HepG2 (cell line): ENCODE results near the gene THSD8. TPM values are rescaled to one million over a fixed set of nuclear protein-coding genes. Genes with fewer than 3 reads are reported as not detected.

Experiments used
- AGO2 ChIP-seq: fragments of 200-400 bp; formaldehyde crosslinking; optimal IDR thresholded peaks from 2 replicates; pipeline ENCODE3; 2017; ENCODE audit warnings: mild to moderate bottlenecking, low read depth, low read length, moderate library complexity
- CC2D1A ChIP-seq: sonication (generic); formaldehyde crosslinking; IDR thresholded peaks from 2 replicates; pipeline ENCODE4 v1.8.1; 2023; ENCODE audit warnings: mild to moderate bottlenecking, missing genetic modification reagents
- CEBPB ChIP-seq: IDR thresholded peaks from 2 replicates; pipeline ENCODE4 v1.6.1; 2011; ENCODE audit warnings: low read depth, low read length, improper control_type of control experiment, borderline replicate concordance
- DMAP1 ChIP-seq: IDR thresholded peaks from 2 replicates; pipeline ENCODE4 v1.6.1; 2016
- FOSL2 ChIP-seq: sonication (generic); formaldehyde crosslinking; IDR thresholded peaks from 2 replicates; pipeline ENCODE4 v1.4.0; 2020; ENCODE audit warnings: missing genetic modification reagents
- FOXA1 ChIP-seq, 2 experiments: fragments of 450-650 bp in 1 of 2; sonication (generic) in 1 of 2; formaldehyde crosslinking in 1 of 2; IDR thresholded peaks; 2 replicates each; pipeline versions ENCODE4 v1.4.0 to v1.6.1; 2016 to 2020; ENCODE audit warnings: missing genetic modification reagents in 1 of 2
- GATAD2A ChIP-seq: IDR thresholded peaks from 2 replicates; pipeline ENCODE4 v1.6.1; 2016
- HNRNPK ChIP-seq: fragments of 200-400 bp; formaldehyde crosslinking; IDR thresholded peaks from 2 replicates; pipeline ENCODE4 v1.6.1; 2018; ENCODE audit warnings: low read length, low read depth, moderate library complexity, mild to moderate bottlenecking; ENCODE audit not compliant: poor library complexity, severe bottlenecking
- KDM3A ChIP-seq: IDR thresholded peaks from 2 replicates; pipeline ENCODE4 v1.6.1; 2018; ENCODE audit warnings: low read depth, missing compliant biosample characterization
- MYC ChIP-seq: sonication (generic); formaldehyde crosslinking; IDR thresholded peaks from 2 replicates; pipeline ENCODE4 v1.9.0; 2021; ENCODE audit warnings: missing genetic modification reagents, borderline replicate concordance
- NRL ChIP-seq: sonication (generic); formaldehyde crosslinking; IDR thresholded peaks from 2 replicates; pipeline ENCODE4 v1.5.0; 2020; ENCODE audit warnings: missing genetic modification reagents, mild to moderate bottlenecking, moderate library complexity, borderline replicate concordance
- PATZ1 ChIP-seq: sonication (generic); formaldehyde crosslinking; IDR thresholded peaks from 2 replicates; pipeline ENCODE4 v1.4.0; 2020; ENCODE audit warnings: missing genetic modification reagents
- PTBP1 ChIP-seq: fragments of 200-400 bp; formaldehyde crosslinking; IDR thresholded peaks from 2 replicates; pipeline ENCODE4 v1.6.1; 2018; ENCODE audit warnings: low read length, low read depth; ENCODE audit not compliant: poor library complexity, severe bottlenecking
- UBTF ChIP-seq: sonication (generic); formaldehyde crosslinking; IDR thresholded peaks from 2 replicates; pipeline ENCODE4 v1.4.0; 2020; ENCODE audit warnings: mild to moderate bottlenecking, missing genetic modification reagents
- ZNF292 ChIP-seq: sonication (generic); formaldehyde crosslinking; IDR thresholded peaks from 2 replicates; pipeline ENCODE4 v1.8.1; 2022; ENCODE audit warnings: mild to moderate bottlenecking, low read depth, missing genetic modification reagents, borderline replicate concordance
- ZNF546 ChIP-seq: sonication (generic); formaldehyde crosslinking; conservative IDR thresholded peaks from 2 replicates; pipeline ENCODE4 v1.8.1; 2023; ENCODE audit warnings: mild to moderate bottlenecking, missing genetic modification reagents
- ZNF720 ChIP-seq: sonication (generic); formaldehyde crosslinking; IDR thresholded peaks from 2 replicates; pipeline ENCODE4 v1.4.0; 2020; ENCODE audit warnings: missing genetic modification reagents
- polyA plus RNA-seq, 8 experiments: library from polyadenylated mRNA; depleted of rRNA in 3 of 8; stranded (reverse) in 7 of 8; unstranded in 1 of 8; fragments of >200 nt; fragmentation: Illumina TruSeq in 4 of 8; extraction: Trizol in 4 of 8; gene quantifications; 2 replicates each; pipeline versions ENCODE4 v1.2.1 to v1.2.3, GENCODE V29; 2011 to 2016; ENCODE audit warnings: low read depth in 4 of 8, missing spikeins in 1 of 8, mixed read lengths in 1 of 8; ENCODE audit not compliant: insufficient read depth in 1 of 8
- total RNA-seq, 5 experiments: library from RNA; depleted of rRNA; stranded (reverse); fragments of >200 nt; fragmentation: Illumina TruSeq; extraction: Trizol; gene quantifications; 2 replicates each; pipeline ENCODE4 v1.2.3, GENCODE V29; 2016; ENCODE audit warnings: low read depth in 1 of 5
- TF ChIP-seq, protein P1 (sequence below): sonication (generic); formaldehyde crosslinking; IDR thresholded peaks from 2 replicates; pipeline ENCODE4 v1.8.0; 2023; ENCODE audit warnings: mild to moderate bottlenecking, missing genetic modification reagents
- TF ChIP-seq, protein P2 (sequence below): sonication (generic); formaldehyde crosslinking; IDR thresholded peaks from 2 replicates; pipeline ENCODE4 v1.4.0; 2020; ENCODE audit warnings: low read depth, missing genetic modification reagents

THSD8 gene
- total and polyA plus RNA-seq, 2 of the 13 experiments (the other 11 are each of a cell fraction or from before 2014, with no cell fraction given), result 4.8 to 14.9 TPM

DNA sequence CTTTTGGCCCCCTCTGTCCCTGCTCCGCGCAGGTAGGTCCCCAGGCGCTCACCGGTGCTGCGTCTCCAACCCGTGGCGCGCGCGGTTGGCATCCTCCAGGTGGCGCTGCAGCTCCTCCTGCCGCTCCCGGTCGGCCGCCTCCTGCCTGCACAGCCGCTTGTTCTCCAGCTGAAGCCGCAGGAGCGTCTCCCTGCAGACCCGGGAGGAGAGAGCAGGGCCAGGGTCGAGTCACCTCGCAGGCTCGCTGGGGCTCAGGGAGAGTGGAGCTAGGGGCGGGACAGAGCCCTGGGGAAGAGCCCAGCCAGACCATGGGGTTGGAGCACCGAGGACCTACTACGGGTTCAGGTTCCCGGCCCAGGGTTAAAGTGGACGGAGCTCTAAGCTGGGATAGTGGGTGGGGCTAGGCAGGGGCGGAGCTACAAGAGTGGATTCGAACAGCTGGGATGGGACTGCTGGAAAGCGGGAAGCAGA lies 35.8 kb upstream of the THSD8 start (continued):
- TF ChIP-seq UBTF (CRISPR knock-in tag), result peak; percentile 94
- peak; percentile 64; the same call in 1 of the 2 replicates for TF ChIP-seq MYC (CRISPR knock-in tag)
- TF ChIP-seq AGO2, result peak; percentile 68
- TF ChIP-seq ZNF292 (CRISPR knock-in tag), result peak; percentile 91
- TF ChIP-seq, protein P1, sequence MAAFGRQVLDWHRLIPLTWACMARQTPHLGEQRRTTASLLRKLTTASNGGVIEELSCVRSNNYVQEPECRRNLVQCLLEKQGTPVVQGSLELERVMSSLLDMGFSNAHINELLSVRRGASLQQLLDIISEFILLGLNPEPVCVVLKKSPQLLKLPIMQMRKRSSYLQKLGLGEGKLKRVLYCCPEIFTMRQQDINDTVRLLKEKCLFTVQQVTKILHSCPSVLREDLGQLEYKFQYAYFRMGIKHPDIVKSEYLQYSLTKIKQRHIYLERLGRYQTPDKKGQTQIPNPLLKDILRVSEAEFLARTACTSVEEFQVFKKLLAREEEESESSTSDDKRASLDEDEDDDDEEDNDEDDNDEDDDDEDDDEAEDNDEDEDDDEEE, result no peak; the same call in 1 of the 2 replicates
- 0 out of 2 replicates have a peak, but pooled peaks have one; percentile 34 for TF ChIP-seq DMAP1
- TF ChIP-seq ZNF720 (CRISPR knock-in tag), result no peak
- no peak for TF ChIP-seq ZNF546 (CRISPR knock-in tag)
- peak; percentile 46 for TF ChIP-seq HNRNPK
- TF ChIP-seq NRL (CRISPR knock-in tag), result 0 out of 2 replicates have a peak, but pooled peaks have one; percentile 33
- TF ChIP-seq FOSL2 (CRISPR knock-in tag), result 0 out of 2 replicates have a peak, but pooled peaks have one; percentile 40
- no peak for TF ChIP-seq CEBPB
- peak; percentile 93 for TF ChIP-seq KDM3A (CRISPR knock-in tag)
- TF ChIP-seq, protein P2, sequence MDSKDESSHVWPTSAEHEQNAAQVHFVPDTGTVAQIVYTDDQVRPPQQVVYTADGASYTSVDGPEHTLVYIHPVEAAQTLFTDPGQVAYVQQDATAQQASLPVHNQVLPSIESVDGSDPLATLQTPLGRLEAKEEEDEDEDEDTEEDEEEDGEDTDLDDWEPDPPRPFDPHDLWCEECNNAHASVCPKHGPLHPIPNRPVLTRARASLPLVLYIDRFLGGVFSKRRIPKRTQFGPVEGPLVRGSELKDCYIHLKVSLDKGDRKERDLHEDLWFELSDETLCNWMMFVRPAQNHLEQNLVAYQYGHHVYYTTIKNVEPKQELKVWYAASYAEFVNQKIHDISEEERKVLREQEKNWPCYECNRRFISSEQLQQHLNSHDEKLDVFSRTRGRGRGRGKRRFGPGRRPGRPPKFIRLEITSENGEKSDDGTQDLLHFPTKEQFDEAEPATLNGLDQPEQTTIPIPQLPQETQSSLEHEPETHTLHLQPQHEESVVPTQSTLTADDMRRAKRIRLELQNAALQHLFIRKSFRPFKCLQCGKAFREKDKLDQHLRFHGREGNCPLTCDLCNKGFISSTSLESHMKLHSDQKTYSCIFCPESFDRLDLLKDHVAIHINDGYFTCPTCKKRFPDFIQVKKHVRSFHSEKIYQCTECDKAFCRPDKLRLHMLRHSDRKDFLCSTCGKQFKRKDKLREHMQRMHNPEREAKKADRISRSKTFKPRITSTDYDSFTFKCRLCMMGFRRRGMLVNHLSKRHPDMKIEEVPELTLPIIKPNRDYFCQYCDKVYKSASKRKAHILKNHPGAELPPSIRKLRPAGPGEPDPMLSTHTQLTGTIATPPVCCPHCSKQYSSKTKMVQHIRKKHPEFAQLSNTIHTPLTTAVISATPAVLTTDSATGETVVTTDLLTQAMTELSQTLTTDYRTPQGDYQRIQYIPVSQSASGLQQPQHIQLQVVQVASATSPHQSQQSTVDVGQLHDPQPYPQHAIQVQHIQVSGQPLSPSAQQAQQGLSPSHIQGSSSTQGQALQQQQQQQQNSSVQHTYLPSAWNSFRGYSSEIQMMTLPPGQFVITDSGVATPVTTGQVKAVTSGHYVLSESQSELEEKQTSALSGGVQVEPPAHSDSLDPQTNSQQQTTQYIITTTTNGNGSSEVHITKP, result peak; percentile 49; the same call in 1 of the 2 replicates
- TF ChIP-seq FOXA1 (IDR thresholded peaks at IDR 0.05), result no peak
- TF ChIP-seq FOXA1 (CRISPR knock-in tag; IDR thresholded peaks at IDR 0.05), result peak; percentile 13; the same call in 1 of the 2 replicates
- peak; percentile 65 for TF ChIP-seq GATAD2A (CRISPR knock-in tag)
- peak; percentile 56 for TF ChIP-seq PTBP1
- TF ChIP-seq CC2D1A (CRISPR knock-in tag), result no peak
- TF ChIP-seq PATZ1 (CRISPR knock-in tag), result 0 out of 2 replicates have a peak, but pooled peaks have one; percentile 52
